ENCODE measurements around the gene B4GAT1. TPM values are rescaled to one million over a fixed set of nuclear protein-coding genes. Genes with fewer than 3 reads are reported as not detected.

The B4GAT1 gene
- total and polyA plus RNA-seq, 2 of the 13 experiments (the other 11 are each of a cell fraction or from before 2014, with no cell fraction given) = 40.4 to 109 TPM

GRCh38 chr11:66344550-66345315 lies 2.7 kb downstream of the B4GAT1 start, which contains the start of gene BRMS1 (continued):
- TF ChIP-seq MYC (CRISPR knock-in tag; IDR thresholded peaks at IDR 0.05; ENCODE audit: borderline replicate concordance) (peak; percentile 57; the same call in 1 of the 2 replicates), PRPF4 (IDR thresholded peaks at IDR 0.05; ENCODE audit: low read depth, low read length, poor library complexity, severe bottlenecking) (no peak), HNF1A (IDR thresholded peaks at IDR 0.05; ENCODE audit: low read depth) (no peak), HNF1A (CRISPR knock-in tag; IDR thresholded peaks at IDR 0.05; ENCODE audit: borderline replicate concordance) (peak; percentile 64; the same call in 1 of the 2 replicates), ZNF17 (CRISPR knock-in tag; IDR thresholded peaks at IDR 0.05) (no peak), STAT5B (CRISPR knock-in tag; IDR thresholded peaks at IDR 0.05) (no peak), GMEB2 (CRISPR knock-in tag; IDR thresholded peaks at IDR 0.05; ENCODE audit: low read depth) (no peak), FOXP1 (IDR thresholded peaks at IDR 0.05) (no peak), FOXP1 (CRISPR knock-in tag; IDR thresholded peaks at IDR 0.05) (no peak), MAZ (IDR thresholded peaks at IDR 0.05; ENCODE audit: borderline replicate concordance, low read depth, low read length) (no peak; the same call in 1 of the 2 replicates), MAZ (CRISPR knock-in tag; IDR thresholded peaks at IDR 0.05; ENCODE audit: low read depth) (peak; percentile 30; the same call in 1 of the 2 replicates), ZNF550 (CRISPR knock-in tag; IDR thresholded peaks at IDR 0.05; ENCODE audit: borderline replicate concordance) (no peak), HDAC1 (CRISPR knock-in tag; IDR thresholded peaks at IDR 0.05) (peak; percentile 99), SOX5 (CRISPR knock-in tag; IDR thresholded peaks at IDR 0.05; ENCODE audit: borderline replicate concordance) (peak; percentile 56; the same call in 1 of the 2 replicates), ZNF660 (CRISPR knock-in tag; IDR thresholded peaks at IDR 0.05; ENCODE audit: borderline replicate concordance, low read depth) (no peak), HNF4G (IDR thresholded peaks at IDR 0.05; ENCODE audit: borderline replicate concordance, low read depth, low read length) (no peak), HNF4G (CRISPR knock-in tag; IDR thresholded peaks at IDR 0.05; ENCODE audit: borderline replicate concordance, low read depth) (no peak), AKNA (CRISPR knock-in tag; IDR thresholded peaks at IDR 0.05; ENCODE audit: borderline replicate concordance) (no peak), ZNF20 (CRISPR knock-in tag; IDR thresholded peaks at IDR 0.05) (no peak)
